HG02884 (cell line): ENCODE results near the gene FOXF2.

Experiments used
- ATAC-seq: cut with Tn5 transposase; IDR thresholded peaks from one replicate; pipeline ENCODE4 v1.9.1; 2021; ENCODE audit warnings: mild to moderate bottlenecking, moderate library complexity; ENCODE audit not compliant: unreplicated experiment

Gene FOXF2

GRCh38 chr6:1378065-1379016 is 11.0 kb upstream of the FOXF2 start:
- ATAC-seq = no peak

GRCh38 chr6:1379017-1379787 is 10.2 kb upstream of the FOXF2 start:
- no peak for ATAC-seq

- no peak for ATAC-seq
Measured at GRCh38 chr6:1379788-1380147, 9.6 kb upstream of the FOXF2 start.

GRCh38 chr6:1380625-1381427 is 8.6 kb upstream of the FOXF2 start:
- no peak for ATAC-seq

GRCh38 chr6:1381481-1382330 is 7.7 kb upstream of the FOXF2 start:
- ATAC-seq = no peak

- no peak for ATAC-seq
Measured at GRCh38 chr6:1382331-1382882, 7.0 kb upstream of the FOXF2 start.

GRCh38 chr6:1382883-1383728 is 6.3 kb upstream of the FOXF2 start:
- ATAC-seq = no peak

GRCh38 chr6:1383729-1384548 is 5.4 kb upstream of the FOXF2 start:
- no peak for ATAC-seq

GRCh38 chr6:1384549-1385128 is 4.7 kb upstream of the FOXF2 start:
- ATAC-seq = no peak

- ATAC-seq = no peak
Measured at GRCh38 chr6:1385129-1386037, 4.0 kb upstream of the FOXF2 start.

- ATAC-seq = no peak
Measured at GRCh38 chr6:1386038-1386709, 3.2 kb upstream of the FOXF2 start.

GRCh38 chr6:1387538-1387875 is 1.9 kb upstream of the FOXF2 start:
- ATAC-seq = no peak

- no peak for ATAC-seq
Measured at GRCh38 chr6:1387876-1388629, 1.3 kb upstream of the FOXF2 start.

GRCh38 chr6:1388630-1389368 is 577 bp upstream of the FOXF2 start:
- ATAC-seq = no peak
